NCI-H1048 (cell line): ENCODE measurements around the gene SVOP.
A peak's percentile ranks its signal among the peaks of the same experiment; 100 is the strongest.
"Not testable (repeated sequence)": the region's sequence is repeated elsewhere in the genome, so short reads cannot be mapped to it uniquely, and the experiment has no call there.

ENCODE experiments used
- DNase-seq: peaks from one replicate; lab custom pipeline; 2025; lab: John Stamatoyannopoulos, UW

Gene SVOP

GRCh38 chr12:109020796-109021380 is at the start of gene SVOP:
Gene SVOP (minus strand): TSS chr12:109021068. CDS start chr12:109020868, 200 bp downstream.
- peak; percentile 26 for DNase-seq

- DNase-seq: no peak
Observed at GRCh38 chr12:109069307-109070271, 48.7 kb upstream of the SVOP start.

- no peak for DNase-seq
Observed at GRCh38 chr12:109065853-109066193, 45.0 kb upstream of the SVOP start.

GRCh38 chr12:109065154-109065852 is 44.4 kb upstream of the SVOP start:
- DNase-seq: no peak

GRCh38 chr12:109064143-109064542 is 43.3 kb upstream of the SVOP start:
- no peak for DNase-seq

GRCh38 chr12:109058773-109059172 is 37.9 kb upstream of the SVOP start:
- DNase-seq: no peak

GRCh38 chr12:109057376-109057775 is 36.5 kb upstream of the SVOP start:
- no peak for DNase-seq

GRCh38 chr12:109056891-109057290 is 36.0 kb upstream of the SVOP start:
- no peak for DNase-seq

GRCh38 chr12:109054520-109054919 is 33.7 kb upstream of the SVOP start:
- DNase-seq: no peak

- DNase-seq: not testable (repeated sequence)
Observed at GRCh38 chr12:109054124-109054513, 33.3 kb upstream of the SVOP start.

- DNase-seq: no peak
Observed at GRCh38 chr12:109053382-109054123, 32.7 kb upstream of the SVOP start.

- peak; percentile 79 for DNase-seq
Observed at GRCh38 chr12:109052414-109053323, 31.8 kb upstream of the SVOP start, which contains the start of gene USP30. Gene USP30 (plus strand): TSS chr12:109052576. CDS start chr12:109052679, 103 bp downstream.

- no peak for DNase-seq
Observed at GRCh38 chr12:109052097-109052413, 31.2 kb upstream of the SVOP start.

- not testable (repeated sequence) for DNase-seq
Observed at GRCh38 chr12:109049794-109050193, 28.9 kb upstream of the SVOP start.

- not testable (repeated sequence) for DNase-seq
Observed at GRCh38 chr12:109048706-109049105, 27.8 kb upstream of the SVOP start.

- no peak for DNase-seq
Observed at GRCh38 chr12:109047081-109047805, 26.4 kb upstream of the SVOP start.

- no peak for DNase-seq
Observed at GRCh38 chr12:109044241-109044640, 23.4 kb upstream of the SVOP start.

- DNase-seq: no peak
Observed at GRCh38 chr12:109036975-109037374, 16.1 kb upstream of the SVOP start.

- DNase-seq: no peak
Observed at GRCh38 chr12:109033239-109034196, 12.7 kb upstream of the SVOP start.
